Measurements from ENCODE around the gene PRKG1.

The PRKG1 gene

GRCh38 chr10:51879238-51879637, 805.0 kb downstream of the PRKG1 start:
- DNase-seq (ENCODE audit: low spot score) = peak; percentile 66

- DNase-seq (ENCODE audit: low spot score) = no peak
Measured at GRCh38 chr10:51881213-51881612, 806.9 kb downstream of the PRKG1 start.

- peak; percentile 38 for DNase-seq (ENCODE audit: low spot score)
Measured at GRCh38 chr10:51886438-51887068, 812.3 kb downstream of the PRKG1 start.

- no peak for DNase-seq (ENCODE audit: low spot score)
Measured at GRCh38 chr10:51888263-51888662, 814.0 kb downstream of the PRKG1 start.

GRCh38 chr10:51892313-51892712, 818.0 kb downstream of the PRKG1 start:
- DNase-seq (ENCODE audit: low spot score) = no peak

- no peak for DNase-seq (ENCODE audit: low spot score)
Measured at GRCh38 chr10:51892965-51893658, 818.8 kb downstream of the PRKG1 start.

- peak; percentile 11 for DNase-seq (ENCODE audit: low spot score)
Measured at GRCh38 chr10:51894771-51895578, 820.7 kb downstream of the PRKG1 start.

GRCh38 chr10:51896849-51897248, 822.6 kb downstream of the PRKG1 start:
- DNase-seq (ENCODE audit: low spot score) = peak; percentile 8

GRCh38 chr10:51897560-51897959, 823.3 kb downstream of the PRKG1 start:
- no peak for DNase-seq (ENCODE audit: low spot score)

GRCh38 chr10:51900180-51900579, 825.9 kb downstream of the PRKG1 start:
- no peak for DNase-seq (ENCODE audit: low spot score)

GRCh38 chr10:51903675-51904074, 829.4 kb downstream of the PRKG1 start:
- DNase-seq (ENCODE audit: low spot score) = no peak

GRCh38 chr10:51905032-51905431, 830.7 kb downstream of the PRKG1 start:
- DNase-seq (ENCODE audit: low spot score) = no peak

- DNase-seq (ENCODE audit: low spot score) = no peak
Measured at GRCh38 chr10:51907361-51907760, 833.1 kb downstream of the PRKG1 start.

GRCh38 chr10:51910189-51910588, 835.9 kb downstream of the PRKG1 start:
- no peak for DNase-seq (ENCODE audit: low spot score)

GRCh38 chr10:51910596-51910995, 836.3 kb downstream of the PRKG1 start:
- DNase-seq (ENCODE audit: low spot score) = no peak

GRCh38 chr10:51911723-51912122, 837.4 kb downstream of the PRKG1 start:
- DNase-seq (ENCODE audit: low spot score) = no peak

- DNase-seq (ENCODE audit: low spot score) = no peak
Measured at GRCh38 chr10:51915031-51915542, 840.8 kb downstream of the PRKG1 start.

GRCh38 chr10:51918440-51918839, 844.2 kb downstream of the PRKG1 start:
- no peak for DNase-seq (ENCODE audit: low spot score)

GRCh38 chr10:51918884-51919325, 844.6 kb downstream of the PRKG1 start:
- no peak for DNase-seq (ENCODE audit: low spot score)

- DNase-seq (ENCODE audit: low spot score) = no peak
Measured at GRCh38 chr10:51920672-51921071, 846.4 kb downstream of the PRKG1 start.

GRCh38 chr10:51924359-51924758, 850.1 kb downstream of the PRKG1 start:
- DNase-seq (ENCODE audit: low spot score) = no peak

GRCh38 chr10:51926337-51926736, 852.0 kb downstream of the PRKG1 start:
- DNase-seq (ENCODE audit: low spot score) = no peak

- no peak for DNase-seq (ENCODE audit: low spot score)
Measured at GRCh38 chr10:51928162-51928561, 853.9 kb downstream of the PRKG1 start.
